ENCODE measurements around the gene STX5.
"Not testable (repeated sequence)": the region's sequence is repeated elsewhere in the genome, so short reads cannot be mapped to it uniquely, and the experiment has no call there.

Gene STX5, protein sequence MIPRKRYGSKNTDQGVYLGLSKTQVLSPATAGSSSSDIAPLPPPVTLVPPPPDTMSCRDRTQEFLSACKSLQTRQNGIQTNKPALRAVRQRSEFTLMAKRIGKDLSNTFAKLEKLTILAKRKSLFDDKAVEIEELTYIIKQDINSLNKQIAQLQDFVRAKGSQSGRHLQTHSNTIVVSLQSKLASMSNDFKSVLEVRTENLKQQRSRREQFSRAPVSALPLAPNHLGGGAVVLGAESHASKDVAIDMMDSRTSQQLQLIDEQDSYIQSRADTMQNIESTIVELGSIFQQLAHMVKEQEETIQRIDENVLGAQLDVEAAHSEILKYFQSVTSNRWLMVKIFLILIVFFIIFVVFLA

DNA sequence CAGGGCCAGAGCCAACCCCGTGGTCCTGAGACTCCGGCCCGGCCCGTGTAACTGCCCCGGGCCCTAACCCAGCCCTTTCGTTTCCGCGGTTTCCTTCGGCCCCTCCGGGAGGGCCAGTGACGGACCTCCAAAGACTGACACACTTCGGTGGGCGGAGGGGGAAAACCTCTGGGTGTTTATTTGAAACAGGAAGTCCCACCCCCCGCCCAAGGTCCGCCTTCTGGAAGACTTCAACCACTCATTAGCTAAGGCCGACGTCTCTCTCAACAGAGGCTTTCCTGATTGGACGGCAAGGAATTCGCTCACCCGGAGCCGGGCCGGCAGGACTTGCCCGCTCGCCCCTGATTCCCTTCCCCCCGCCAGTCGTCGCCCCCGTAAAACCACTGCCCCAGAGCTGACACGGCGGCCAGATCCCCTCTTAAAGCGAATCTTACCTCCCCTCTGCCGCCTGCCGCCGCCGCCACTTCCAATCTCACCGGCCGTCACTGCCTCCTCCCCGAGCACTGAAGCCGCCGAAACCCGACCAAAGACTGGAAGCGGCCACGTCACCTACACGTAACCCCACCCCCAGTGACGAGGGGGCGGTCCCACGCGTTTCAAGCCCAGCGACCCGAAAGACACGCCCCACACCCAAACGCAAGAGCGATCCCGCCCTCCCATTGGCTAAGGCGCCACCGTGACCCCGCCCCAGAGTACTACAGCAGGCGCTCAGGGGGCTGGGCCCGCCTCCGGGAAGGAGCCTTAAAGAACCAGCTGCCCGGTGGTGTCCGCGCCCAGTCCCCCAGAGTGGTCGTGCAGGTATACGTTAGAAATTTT, at the start of gene STX5:
TSS of gene STX5 (minus strand) at position 532 of the 816 bp plus-strand sequence. CDS start 808 bp downstream, outside the sequence.
- FAIRE-seq, result peak; percentile 73

- no peak for FAIRE-seq
These were observed 49.1 kb upstream of the STX5 start, which contains the start of gene SLC3A2 for GRCh38 chr11:62880803-62881578. Gene SLC3A2 (plus strand): TSS chr11:62880896. CDS start chr11:62881024, 128 bp downstream.

GRCh38 chr11:62880231-62880802, 48.5 kb upstream of the STX5 start:
- FAIRE-seq, result no peak

GRCh38 chr11:62879235-62879978, 47.6 kb upstream of the STX5 start:
- no peak for FAIRE-seq

DNA sequence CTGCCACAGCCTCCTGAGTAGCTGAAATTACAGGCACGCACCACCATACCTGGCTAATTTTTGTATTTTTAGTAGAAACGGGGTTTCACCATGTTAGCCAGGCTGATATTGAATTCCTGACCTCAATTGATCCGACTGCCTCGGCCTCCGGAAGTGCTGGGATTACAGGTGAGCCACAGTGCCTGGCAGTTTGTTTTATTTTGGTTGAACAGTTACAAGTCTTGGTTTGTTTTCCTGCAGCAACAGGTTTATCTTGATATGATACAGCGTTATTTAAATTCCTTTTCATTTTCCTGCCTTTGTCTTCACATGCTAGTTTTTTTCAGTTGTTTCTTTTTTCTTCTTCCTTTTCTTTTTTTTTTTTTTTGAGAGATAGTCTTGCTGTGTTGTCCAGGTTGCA, 44.9 kb upstream of the STX5 start:
- no peak for FAIRE-seq

DNA sequence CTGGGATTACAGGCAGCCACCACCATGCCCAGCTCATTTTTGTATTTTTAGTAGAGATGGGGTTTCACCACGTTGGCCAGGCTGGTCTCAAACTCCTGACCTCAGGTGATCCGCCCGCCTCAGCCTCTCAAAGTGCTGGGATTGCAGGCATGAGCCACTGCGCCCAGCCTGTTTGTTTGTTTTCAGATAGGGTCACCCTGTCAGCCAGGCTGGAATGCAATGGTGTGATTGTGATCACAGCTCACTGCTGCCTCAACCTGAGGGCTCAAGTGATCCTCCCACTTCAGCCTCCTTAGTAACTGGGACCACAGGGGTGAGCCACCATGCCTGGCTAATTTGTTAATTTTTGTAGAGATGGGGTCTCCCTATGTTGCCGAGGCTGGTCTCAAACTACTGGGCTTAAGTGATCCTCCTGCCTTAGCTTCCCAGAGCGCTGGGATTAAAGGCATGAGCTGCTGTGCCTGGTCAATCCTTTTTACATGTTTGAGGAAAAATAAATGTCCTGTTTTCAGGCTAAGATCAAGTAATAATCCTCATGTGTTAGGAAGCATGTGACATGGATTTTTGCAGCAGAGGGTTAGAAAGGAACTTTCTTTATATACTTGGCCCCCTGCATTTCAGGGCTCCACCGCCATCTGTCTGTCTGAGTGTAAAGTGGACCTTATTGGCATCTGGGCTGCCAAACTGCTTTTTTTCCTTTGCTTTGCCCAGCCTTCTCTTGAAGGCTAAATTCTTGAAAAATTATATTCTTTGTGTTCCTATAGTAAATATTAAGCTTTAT, 44.0 kb upstream of the STX5 start:
- FAIRE-seq, result no peak

- no peak for FAIRE-seq
These were observed 43.0 kb upstream of the STX5 start for GRCh38 chr11:62874851-62875250.

DNA sequence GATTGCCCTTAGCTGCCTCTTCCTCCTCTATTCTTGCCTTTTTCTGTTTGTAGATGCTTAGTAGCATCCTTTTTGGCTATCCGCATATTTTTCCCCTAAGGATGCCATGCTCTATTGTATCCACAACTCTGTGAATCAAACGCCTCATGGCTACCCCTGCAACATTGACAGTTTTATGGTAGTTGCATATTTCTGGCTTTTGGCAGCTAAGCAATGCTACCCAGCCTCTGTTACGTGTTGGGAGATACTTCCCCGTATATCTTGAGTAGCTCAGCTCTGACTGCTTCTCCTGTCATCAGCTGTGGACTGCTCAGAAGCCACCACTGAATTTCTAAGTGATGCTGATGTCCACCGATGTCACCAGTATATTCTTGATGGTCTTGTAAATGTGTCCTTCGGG, 33.8 kb upstream of the STX5 start:
- no peak for FAIRE-seq

DNA sequence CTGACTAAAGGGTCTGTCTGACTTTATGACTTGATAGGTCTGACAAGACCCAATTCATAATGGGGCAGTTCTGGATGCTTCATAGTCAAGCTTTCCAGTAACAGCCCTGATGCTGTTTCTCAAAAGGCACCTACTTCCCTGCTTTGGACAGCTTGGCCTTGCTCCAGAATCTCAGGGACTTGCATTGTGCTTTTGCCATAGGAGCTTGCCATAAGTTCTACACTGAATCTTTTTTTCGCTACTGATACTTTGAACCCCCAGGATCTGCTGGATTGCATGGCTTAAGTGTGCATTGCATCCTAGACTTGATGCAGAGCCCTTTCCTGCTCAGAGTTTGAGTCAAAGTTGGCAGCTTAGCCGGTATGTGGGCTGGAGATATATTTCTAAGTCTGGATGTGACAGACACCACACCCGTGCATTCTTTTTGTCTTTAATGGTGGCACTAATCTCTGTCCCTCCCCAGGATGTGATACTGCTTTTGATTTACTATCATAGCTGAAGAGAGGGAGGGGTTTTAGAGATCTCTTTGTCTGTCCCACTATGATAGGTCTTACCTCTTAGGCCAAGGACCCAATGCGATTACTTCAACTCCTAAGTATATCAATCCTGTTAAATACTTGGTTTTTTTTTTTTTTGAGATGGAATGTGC, 32.0 kb upstream of the STX5 start:
- FAIRE-seq, result no peak

DNA sequence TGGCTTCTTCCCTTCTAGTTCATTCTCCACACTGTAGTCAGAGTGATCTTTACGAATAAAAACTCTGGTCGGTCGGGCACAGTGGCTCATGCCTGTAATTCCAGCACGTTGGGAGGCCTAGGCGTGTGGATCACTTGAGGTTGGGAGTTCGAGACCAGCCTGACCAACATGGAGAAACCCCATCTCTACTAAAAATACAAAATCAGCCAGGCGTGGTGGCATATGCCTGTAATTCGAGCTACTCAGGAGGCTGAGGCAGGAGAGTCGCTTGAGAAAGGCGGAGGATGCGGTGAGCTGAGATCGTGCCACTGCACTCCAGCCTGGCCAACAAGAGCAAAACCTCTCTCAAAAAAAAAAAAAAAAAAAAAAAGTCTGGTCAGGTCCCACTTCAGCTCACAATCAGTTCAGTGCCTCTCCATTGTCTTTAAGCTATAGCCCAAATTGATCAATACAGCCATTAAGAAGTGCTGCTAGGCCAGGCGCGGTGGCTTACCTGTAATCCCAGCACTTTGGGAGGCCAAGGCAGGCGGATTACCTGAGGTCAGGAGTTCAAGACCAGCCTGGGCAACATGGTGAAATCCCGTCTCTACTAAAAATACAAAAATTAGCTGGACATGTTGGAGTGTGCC, 29.8 kb upstream of the STX5 start:
- not testable (repeated sequence) for FAIRE-seq

GRCh38 chr11:62860835-62861563, 29.1 kb upstream of the STX5 start:
- no peak for FAIRE-seq

- not testable (repeated sequence) for FAIRE-seq
These were observed 27.4 kb upstream of the STX5 start for GRCh38 chr11:62859281-62859703.

DNA sequence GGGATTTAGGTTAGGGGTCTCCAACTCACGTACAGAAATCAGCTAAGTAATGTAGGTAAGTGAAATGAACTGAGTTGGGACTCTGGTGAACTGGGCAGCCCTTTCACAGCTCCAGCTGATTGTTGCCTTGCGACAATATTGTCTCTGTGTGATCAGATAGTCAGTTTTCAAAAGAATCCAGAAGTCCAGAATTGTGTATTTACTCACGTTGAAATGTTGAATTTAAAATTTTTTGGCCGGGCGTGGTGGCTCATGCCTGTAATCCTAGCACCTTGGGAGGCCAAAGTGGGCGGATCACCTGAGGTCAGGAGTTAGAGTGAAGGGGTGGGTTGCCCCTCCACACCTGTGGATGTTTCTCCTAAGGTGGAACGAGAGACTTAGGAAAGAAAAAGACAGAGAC, 26.4 kb upstream of the STX5 start:
- no peak for FAIRE-seq

DNA sequence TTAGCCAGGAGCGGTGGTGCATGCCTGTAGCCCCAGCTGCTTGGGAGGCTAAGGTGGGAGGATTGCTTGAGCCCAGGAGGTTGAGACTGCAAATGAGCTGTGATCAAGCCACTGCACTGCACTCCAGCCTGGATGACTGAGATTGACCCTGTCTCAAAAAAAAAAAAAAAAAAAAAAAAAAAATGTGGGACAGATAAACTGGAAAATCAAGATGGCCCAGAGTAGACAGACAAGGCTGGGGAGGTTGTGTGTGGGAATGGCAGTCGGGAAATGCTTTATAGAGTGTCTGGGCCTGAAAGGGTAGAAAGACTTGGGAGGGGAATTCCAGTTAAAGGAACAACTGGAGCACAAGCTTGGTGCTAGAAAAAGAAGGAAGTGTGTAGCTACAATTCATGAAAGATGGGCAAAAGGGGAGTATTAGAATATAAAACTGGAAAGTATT, 25.7 kb upstream of the STX5 start:
- no peak for FAIRE-seq

DNA sequence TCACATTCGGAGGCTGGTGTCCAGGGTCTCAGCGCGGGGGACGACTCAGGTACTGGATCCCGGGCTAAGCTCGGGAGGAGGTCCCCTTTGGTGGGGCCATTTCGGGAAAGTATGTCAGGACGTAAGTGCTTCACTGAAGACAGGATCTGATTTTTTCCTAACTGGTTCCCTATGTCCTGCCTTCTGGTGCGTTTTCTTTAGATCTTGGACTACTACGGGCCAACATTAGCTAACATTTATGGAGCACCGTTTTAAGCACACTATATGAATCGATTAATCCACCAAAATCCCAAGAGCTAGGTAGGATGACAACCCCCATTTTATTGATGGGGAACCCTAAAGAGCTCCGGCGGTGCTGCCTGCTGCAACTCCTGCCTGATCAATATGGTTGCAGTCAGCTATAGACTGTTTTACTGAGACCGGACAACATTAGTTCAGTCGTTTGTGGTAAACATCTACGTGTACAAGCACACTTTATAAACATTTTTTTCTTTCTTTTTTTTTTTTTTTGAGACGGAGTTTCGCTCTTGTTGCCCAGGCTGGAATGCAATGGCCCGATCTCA, 24.6 kb upstream of the STX5 start:
- no peak for FAIRE-seq

- peak; percentile 59 for FAIRE-seq
These were observed 23.9 kb upstream of the STX5 start for GRCh38 chr11:62855571-62856332.

GRCh38 chr11:62854825-62855570, 23.1 kb upstream of the STX5 start:
- FAIRE-seq, result no peak
